ENCODE data around the gene ITGA1.

DNA sequence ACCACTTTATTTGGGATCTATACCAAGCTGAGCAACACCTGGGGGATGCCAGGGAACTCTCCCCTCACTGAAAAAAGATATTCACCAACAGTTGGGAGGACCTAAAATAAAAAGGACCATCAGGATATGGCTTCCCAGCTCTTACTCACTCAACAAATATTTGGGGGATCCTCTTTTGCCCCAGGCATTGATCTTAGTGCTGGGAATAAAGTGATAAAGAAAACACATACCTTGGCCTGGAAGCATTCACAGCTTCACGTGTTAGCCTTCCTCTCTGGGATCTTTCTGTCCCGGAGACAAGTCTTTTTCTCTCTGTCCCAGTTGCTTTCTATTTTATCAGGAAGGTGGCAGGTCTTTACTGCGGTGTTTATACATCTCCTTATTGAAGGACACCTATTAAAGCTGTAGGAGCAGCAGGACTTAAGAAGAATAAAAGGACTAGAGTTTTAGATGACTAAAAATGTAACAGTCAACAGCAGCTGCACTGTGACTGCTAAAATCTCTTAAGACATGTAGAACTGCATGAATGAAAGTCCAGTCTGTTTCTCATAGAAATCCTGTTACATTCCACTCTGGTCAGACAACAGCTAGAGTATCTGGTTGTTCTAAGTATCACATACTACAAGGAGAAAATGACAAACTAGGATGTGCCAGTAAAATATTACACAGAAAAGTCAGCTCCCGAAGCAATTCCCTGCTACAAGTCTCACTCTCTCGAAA is 111.4 kb downstream of the ITGA1 start:
- TF ChIP-seq ZFP30 (CRISPR knock-in tag; IDR thresholded peaks at IDR 0.05): no peak
- no peak for TF ChIP-seq TCF4 (CRISPR knock-in tag; IDR thresholded peaks at IDR 0.05; ENCODE audit: borderline replicate concordance)
- TF ChIP-seq, protein P1, sequence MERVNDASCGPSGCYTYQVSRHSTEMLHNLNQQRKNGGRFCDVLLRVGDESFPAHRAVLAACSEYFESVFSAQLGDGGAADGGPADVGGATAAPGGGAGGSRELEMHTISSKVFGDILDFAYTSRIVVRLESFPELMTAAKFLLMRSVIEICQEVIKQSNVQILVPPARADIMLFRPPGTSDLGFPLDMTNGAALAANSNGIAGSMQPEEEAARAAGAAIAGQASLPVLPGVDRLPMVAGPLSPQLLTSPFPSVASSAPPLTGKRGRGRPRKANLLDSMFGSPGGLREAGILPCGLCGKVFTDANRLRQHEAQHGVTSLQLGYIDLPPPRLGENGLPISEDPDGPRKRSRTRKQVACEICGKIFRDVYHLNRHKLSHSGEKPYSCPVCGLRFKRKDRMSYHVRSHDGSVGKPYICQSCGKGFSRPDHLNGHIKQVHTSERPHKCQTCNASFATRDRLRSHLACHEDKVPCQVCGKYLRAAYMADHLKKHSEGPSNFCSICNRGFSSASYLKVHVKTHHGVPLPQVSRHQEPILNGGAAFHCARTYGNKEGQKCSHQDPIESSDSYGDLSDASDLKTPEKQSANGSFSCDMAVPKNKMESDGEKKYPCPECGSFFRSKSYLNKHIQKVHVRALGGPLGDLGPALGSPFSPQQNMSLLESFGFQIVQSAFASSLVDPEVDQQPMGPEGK (CRISPR knock-in tag; IDR thresholded peaks at IDR 0.05; ENCODE audit: borderline replicate concordance): no peak
- no peak for TF ChIP-seq ZFP3 (CRISPR knock-in tag; IDR thresholded peaks at IDR 0.05)
- TF ChIP-seq, protein P2, sequence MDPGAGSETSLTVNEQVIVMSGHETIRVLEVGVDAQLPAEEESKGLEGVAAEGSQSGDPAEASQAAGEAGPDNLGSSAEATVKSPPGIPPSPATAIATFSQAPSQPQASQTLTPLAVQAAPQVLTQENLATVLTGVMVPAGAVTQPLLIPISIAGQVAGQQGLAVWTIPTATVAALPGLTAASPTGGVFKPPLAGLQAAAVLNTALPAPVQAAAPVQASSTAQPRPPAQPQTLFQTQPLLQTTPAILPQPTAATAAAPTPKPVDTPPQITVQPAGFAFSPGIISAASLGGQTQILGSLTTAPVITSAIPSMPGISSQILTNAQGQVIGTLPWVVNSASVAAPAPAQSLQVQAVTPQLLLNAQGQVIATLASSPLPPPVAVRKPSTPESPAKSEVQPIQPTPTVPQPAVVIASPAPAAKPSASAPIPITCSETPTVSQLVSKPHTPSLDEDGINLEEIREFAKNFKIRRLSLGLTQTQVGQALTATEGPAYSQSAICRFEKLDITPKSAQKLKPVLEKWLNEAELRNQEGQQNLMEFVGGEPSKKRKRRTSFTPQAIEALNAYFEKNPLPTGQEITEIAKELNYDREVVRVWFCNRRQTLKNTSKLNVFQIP (CRISPR knock-in tag; IDR thresholded peaks at IDR 0.05; ENCODE audit: borderline replicate concordance, low read depth): no peak
- TF ChIP-seq OSR1 (CRISPR knock-in tag; IDR thresholded peaks at IDR 0.05): no peak
- TF ChIP-seq, protein P3, sequence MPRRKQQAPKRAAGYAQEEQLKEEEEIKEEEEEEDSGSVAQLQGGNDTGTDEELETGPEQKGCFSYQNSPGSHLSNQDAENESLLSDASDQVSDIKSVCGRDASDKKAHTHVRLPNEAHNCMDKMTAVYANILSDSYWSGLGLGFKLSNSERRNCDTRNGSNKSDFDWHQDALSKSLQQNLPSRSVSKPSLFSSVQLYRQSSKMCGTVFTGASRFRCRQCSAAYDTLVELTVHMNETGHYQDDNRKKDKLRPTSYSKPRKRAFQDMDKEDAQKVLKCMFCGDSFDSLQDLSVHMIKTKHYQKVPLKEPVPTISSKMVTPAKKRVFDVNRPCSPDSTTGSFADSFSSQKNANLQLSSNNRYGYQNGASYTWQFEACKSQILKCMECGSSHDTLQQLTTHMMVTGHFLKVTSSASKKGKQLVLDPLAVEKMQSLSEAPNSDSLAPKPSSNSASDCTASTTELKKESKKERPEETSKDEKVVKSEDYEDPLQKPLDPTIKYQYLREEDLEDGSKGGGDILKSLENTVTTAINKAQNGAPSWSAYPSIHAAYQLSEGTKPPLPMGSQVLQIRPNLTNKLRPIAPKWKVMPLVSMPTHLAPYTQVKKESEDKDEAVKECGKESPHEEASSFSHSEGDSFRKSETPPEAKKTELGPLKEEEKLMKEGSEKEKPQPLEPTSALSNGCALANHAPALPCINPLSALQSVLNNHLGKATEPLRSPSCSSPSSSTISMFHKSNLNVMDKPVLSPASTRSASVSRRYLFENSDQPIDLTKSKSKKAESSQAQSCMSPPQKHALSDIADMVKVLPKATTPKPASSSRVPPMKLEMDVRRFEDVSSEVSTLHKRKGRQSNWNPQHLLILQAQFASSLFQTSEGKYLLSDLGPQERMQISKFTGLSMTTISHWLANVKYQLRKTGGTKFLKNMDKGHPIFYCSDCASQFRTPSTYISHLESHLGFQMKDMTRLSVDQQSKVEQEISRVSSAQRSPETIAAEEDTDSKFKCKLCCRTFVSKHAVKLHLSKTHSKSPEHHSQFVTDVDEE (CRISPR knock-in tag; IDR thresholded peaks at IDR 0.05): no peak
- TF ChIP-seq SNAI2 (CRISPR knock-in tag; IDR thresholded peaks at IDR 0.05): no peak
- TF ChIP-seq ZNF565 (CRISPR knock-in tag; conservative IDR thresholded peaks at IDR 0.05; ENCODE audit: low read depth): no peak
- no peak for TF ChIP-seq ESRRG (CRISPR knock-in tag; IDR thresholded peaks at IDR 0.05)
- TF ChIP-seq RARB (CRISPR knock-in tag; IDR thresholded peaks at IDR 0.05): no peak
- no peak for TF ChIP-seq ZNF70 (CRISPR knock-in tag; IDR thresholded peaks at IDR 0.05)
- TF ChIP-seq GLIS3 (CRISPR knock-in tag; IDR thresholded peaks at IDR 0.05): no peak

Measured in SK-N-SH treated with all-trans-retinoic acid at 6 μM for 48 hours (cell line).